ENCODE results near the gene FAM187B.
"Not testable (repeated sequence)": the region's sequence is repeated elsewhere in the genome, so short reads cannot be mapped to it uniquely, and the experiment has no call there.

FAM187B gene

GRCh38 chr19:35209646-35210045 is 18.9 kb downstream of the FAM187B start:
- no peak for DNase-seq

- no peak for DNase-seq
Observed at GRCh38 chr19:35208121-35208520, 20.4 kb downstream of the FAM187B start.

GRCh38 chr19:35207391-35207871 is 21.1 kb downstream of the FAM187B start:
- DNase-seq, result no peak

GRCh38 chr19:35206855-35207254 is 21.7 kb downstream of the FAM187B start:
- DNase-seq, result no peak

GRCh38 chr19:35206379-35206778 is 22.2 kb downstream of the FAM187B start:
- DNase-seq, result no peak

GRCh38 chr19:35205733-35206323 is 22.7 kb downstream of the FAM187B start:
- no peak for DNase-seq

- no peak for DNase-seq
Observed at GRCh38 chr19:35204799-35205732, 23.5 kb downstream of the FAM187B start.

GRCh38 chr19:35202722-35203688 is 25.5 kb downstream of the FAM187B start:
- no peak for DNase-seq

- DNase-seq, result no peak
Observed at GRCh38 chr19:35199481-35199880, 29.1 kb downstream of the FAM187B start.

- not testable (repeated sequence) for DNase-seq
Observed at GRCh38 chr19:35196861-35197260, 31.7 kb downstream of the FAM187B start.

- DNase-seq, result no peak
Observed at GRCh38 chr19:35195830-35196229, 32.7 kb downstream of the FAM187B start.

- no peak for DNase-seq
Observed at GRCh38 chr19:35194012-35194984, 34.2 kb downstream of the FAM187B start.

- no peak for DNase-seq
Observed at GRCh38 chr19:35184884-35185283, 43.7 kb downstream of the FAM187B start.

GRCh38 chr19:35184267-35184666 is 44.3 kb downstream of the FAM187B start:
- no peak for DNase-seq

GRCh38 chr19:35181387-35181786 is 47.2 kb downstream of the FAM187B start:
- DNase-seq, result no peak

- no peak for DNase-seq
Observed at GRCh38 chr19:35179830-35180229, 48.7 kb downstream of the FAM187B start.

- no peak for DNase-seq
Observed at GRCh38 chr19:35178701-35179100, 49.8 kb downstream of the FAM187B start.

GRCh38 chr19:35177377-35178274 is 50.9 kb downstream of the FAM187B start:
- DNase-seq, result no peak

GRCh38 chr19:35176181-35176570 is 52.4 kb downstream of the FAM187B start:
- no peak for DNase-seq
